K562 (cell line): Measurements from ENCODE around the gene FAM219B. TPM values are rescaled to one million over a fixed set of nuclear protein-coding genes. Genes with fewer than 3 reads are reported as not detected.

ENCODE experiments used
- HNRNPL ChIP-seq: fragments of 200-400 bp; formaldehyde crosslinking; IDR thresholded peaks from 2 replicates; pipeline ENCODE4 v1.6.1; 2017; ENCODE audit warnings: low read depth, mild to moderate bottlenecking, low read length
- MXI1 ChIP-seq: IDR thresholded peaks from 2 replicates; pipeline ENCODE4 v1.6.1; 2011; ENCODE audit warnings: low read depth, mild to moderate bottlenecking, improper control_type of control experiment, low read length
- POLR2B ChIP-seq: fragments of 450-650 bp; IDR thresholded peaks from 2 replicates; pipeline ENCODE4 v1.6.1; 2018; ENCODE audit warnings: low read depth; ENCODE audit not compliant: partially characterized antibody
- POU5F1 ChIP-seq: fragments of 150-350 bp; IDR thresholded peaks from 2 replicates; pipeline ENCODE4 v1.6.1; 2014; ENCODE audit warnings: borderline replicate concordance, low read length, low read depth, mild to moderate bottlenecking; ENCODE audit not compliant: partially characterized antibody
- PYGO2 ChIP-seq: fragments of 450-650 bp; IDR thresholded peaks from 2 replicates; pipeline ENCODE4 v1.6.1; 2016; ENCODE audit warnings: mild to moderate bottlenecking, missing genetic modification characterization, moderate library complexity, missing compliant biosample characterization
- XRCC4 ChIP-seq: IDR thresholded peaks from one replicate; pipeline ENCODE4 v1.6.1; 2011; ENCODE audit not compliant: insufficient read depth, insufficient read length; ENCODE audit errors: extremely low read depth
- ZKSCAN8 ChIP-seq: fragments of 200-800 bp; sonication (Bioruptor generic); IDR thresholded peaks from 2 replicates; pipeline ENCODE4 v1.6.1; 2016; ENCODE audit warnings: missing genetic modification characterization, missing compliant biosample characterization
- ZNF263 ChIP-seq: sonication (generic); formaldehyde crosslinking; IDR thresholded peaks from 2 replicates; pipeline ENCODE4 v1.8.0; 2022; ENCODE audit warnings: mild to moderate bottlenecking, missing genetic modification reagents, borderline replicate concordance
- ZNF282 ChIP-seq: sonication (generic); formaldehyde crosslinking; IDR thresholded peaks from 2 replicates; pipeline ENCODE4 v1.8.1; 2023; ENCODE audit warnings: missing genetic modification reagents
- ZNF507 ChIP-seq: conservative IDR thresholded peaks from 2 replicates; pipeline ENCODE4 v1.6.1; 2017; ENCODE audit warnings: missing genetic modification characterization, missing compliant biosample characterization
- ZSCAN32 ChIP-seq: fragments of 450-650 bp; formaldehyde crosslinking; IDR thresholded peaks from 2 replicates; pipeline ENCODE4 v1.4.0; 2020; ENCODE audit warnings: mild to moderate bottlenecking, moderate library complexity
- polyA plus RNA-seq, 8 experiments: library from polyadenylated mRNA; depleted of rRNA in 4 of 8; stranded (reverse) in 5 of 8; unstranded in 3 of 8; fragments of >200 nt; fragmentation: Nextera tagmentation in 2 of 8; fragmentation: Illumina TruSeq in 1 of 8; extraction: Ambion mirVana in 2 of 8; extraction: Trizol in 1 of 8; gene quantifications; 2 replicates each; pipeline versions ENCODE4 v1.2.1 to v1.2.3, GENCODE V29; 2011 to 2014; ENCODE audit warnings: inconsistent platforms in 1 of 8, missing spikeins in 1 of 8
- total RNA-seq, 7 experiments: library from RNA; depleted of rRNA in 6 of 7; stranded (reverse); fragments of >200 nt in 6 of 7; fragmentation: Illumina TruSeq in 2 of 7; extraction: Trizol in 2 of 7; gene quantifications; 2 replicates each; pipeline versions ENCODE4 v1.2.1 to v1.2.3, GENCODE V29; 2011 to 2021; ENCODE audit warnings: low replicate concordance in 1 of 7
- TF ChIP-seq, protein P1 (sequence below): fragments of 250-450 bp; sonication (Bioruptor Pico); IDR thresholded peaks from 2 replicates; pipeline ENCODE4 v1.8.0; 2022; ENCODE audit warnings: moderate library complexity, mild to moderate bottlenecking, inconsistent platforms
- TF ChIP-seq, protein P2 (sequence below), 2 experiments: fragments of 450-650 bp; IDR thresholded peaks; 2 replicates each; pipeline ENCODE4 v1.6.1; 2016; ENCODE audit warnings: mild to moderate bottlenecking in 2 of 2, borderline replicate concordance in 1 of 2, low read depth in 1 of 2, moderate library complexity in 1 of 2
- TF ChIP-seq, protein P3 (sequence below): fragments of 450-650 bp; IDR thresholded peaks from 2 replicates; pipeline ENCODE4 v1.7.0; 2016; ENCODE audit warnings: borderline replicate concordance
- TF ChIP-seq, protein P4 (sequence below): sonication (generic); formaldehyde crosslinking; IDR thresholded peaks from 2 replicates; pipeline ENCODE4 v1.8.1; 2022; ENCODE audit warnings: missing genetic modification reagents

FAM219B gene
- total and polyA plus RNA-seq, 9 of the 15 experiments (the other 6 are each of a cell fraction or from before 2014, with no cell fraction given), result 6.8 to 50.4 (median 29.4) TPM

DNA sequence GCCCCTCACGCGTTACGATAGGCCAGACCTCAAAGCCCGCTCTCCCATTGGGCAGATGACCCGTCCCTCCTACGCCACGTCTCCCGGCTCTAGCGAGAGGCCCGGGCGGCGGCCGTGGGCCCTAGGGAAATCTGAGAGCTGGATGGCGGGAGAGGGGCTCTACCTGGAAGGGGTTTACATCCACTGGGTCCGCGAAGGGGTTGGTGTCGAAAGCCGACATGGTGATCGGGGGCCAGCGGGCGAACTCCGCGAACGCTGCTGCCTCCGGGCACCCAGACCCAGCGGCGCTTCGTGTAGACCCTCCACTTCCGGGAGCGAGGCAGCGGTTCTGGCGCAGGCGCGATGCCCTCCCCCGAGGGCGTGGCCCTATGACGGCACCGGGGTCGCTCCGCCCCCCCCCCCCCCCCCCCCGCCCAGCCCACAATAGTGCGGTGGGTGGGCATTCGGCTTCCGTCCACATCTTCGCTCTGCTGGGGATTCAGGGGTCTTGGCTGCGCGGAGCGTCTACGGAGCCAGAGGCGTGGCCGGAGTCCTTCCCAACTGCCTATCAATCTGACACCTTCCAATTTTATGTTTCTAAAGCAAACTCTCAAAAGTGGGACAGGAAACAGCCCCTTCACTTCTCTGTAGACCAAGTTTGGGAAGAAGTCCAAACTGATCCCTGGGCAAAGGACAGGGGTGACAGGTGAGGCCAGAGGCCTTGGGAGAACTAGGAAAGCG is 33.5 kb downstream of the FAM219B start, which contains the start of gene SCAMP2 (continued):
- TF ChIP-seq, protein P1, sequence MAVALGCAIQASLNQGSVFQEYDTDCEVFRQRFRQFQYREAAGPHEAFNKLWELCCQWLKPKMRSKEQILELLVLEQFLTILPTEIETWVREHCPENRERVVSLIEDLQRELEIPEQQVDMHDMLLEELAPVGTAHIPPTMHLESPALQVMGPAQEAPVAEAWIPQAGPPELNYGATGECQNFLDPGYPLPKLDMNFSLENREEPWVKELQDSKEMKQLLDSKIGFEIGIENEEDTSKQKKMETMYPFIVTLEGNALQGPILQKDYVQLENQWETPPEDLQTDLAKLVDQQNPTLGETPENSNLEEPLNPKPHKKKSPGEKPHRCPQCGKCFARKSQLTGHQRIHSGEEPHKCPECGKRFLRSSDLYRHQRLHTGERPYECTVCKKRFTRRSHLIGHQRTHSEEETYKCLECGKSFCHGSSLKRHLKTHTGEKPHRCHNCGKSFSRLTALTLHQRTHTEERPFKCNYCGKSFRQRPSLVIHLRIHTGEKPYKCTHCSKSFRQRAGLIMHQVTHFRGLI, result no peak
- TF ChIP-seq ZNF507 (tag), result no peak
- no peak for TF ChIP-seq MXI1
- TF ChIP-seq ZSCAN32 (CRISPR knock-in tag), result no peak
- TF ChIP-seq ZNF263 (CRISPR knock-in tag), result no peak
- no peak for TF ChIP-seq PYGO2
- TF ChIP-seq, protein P2, sequence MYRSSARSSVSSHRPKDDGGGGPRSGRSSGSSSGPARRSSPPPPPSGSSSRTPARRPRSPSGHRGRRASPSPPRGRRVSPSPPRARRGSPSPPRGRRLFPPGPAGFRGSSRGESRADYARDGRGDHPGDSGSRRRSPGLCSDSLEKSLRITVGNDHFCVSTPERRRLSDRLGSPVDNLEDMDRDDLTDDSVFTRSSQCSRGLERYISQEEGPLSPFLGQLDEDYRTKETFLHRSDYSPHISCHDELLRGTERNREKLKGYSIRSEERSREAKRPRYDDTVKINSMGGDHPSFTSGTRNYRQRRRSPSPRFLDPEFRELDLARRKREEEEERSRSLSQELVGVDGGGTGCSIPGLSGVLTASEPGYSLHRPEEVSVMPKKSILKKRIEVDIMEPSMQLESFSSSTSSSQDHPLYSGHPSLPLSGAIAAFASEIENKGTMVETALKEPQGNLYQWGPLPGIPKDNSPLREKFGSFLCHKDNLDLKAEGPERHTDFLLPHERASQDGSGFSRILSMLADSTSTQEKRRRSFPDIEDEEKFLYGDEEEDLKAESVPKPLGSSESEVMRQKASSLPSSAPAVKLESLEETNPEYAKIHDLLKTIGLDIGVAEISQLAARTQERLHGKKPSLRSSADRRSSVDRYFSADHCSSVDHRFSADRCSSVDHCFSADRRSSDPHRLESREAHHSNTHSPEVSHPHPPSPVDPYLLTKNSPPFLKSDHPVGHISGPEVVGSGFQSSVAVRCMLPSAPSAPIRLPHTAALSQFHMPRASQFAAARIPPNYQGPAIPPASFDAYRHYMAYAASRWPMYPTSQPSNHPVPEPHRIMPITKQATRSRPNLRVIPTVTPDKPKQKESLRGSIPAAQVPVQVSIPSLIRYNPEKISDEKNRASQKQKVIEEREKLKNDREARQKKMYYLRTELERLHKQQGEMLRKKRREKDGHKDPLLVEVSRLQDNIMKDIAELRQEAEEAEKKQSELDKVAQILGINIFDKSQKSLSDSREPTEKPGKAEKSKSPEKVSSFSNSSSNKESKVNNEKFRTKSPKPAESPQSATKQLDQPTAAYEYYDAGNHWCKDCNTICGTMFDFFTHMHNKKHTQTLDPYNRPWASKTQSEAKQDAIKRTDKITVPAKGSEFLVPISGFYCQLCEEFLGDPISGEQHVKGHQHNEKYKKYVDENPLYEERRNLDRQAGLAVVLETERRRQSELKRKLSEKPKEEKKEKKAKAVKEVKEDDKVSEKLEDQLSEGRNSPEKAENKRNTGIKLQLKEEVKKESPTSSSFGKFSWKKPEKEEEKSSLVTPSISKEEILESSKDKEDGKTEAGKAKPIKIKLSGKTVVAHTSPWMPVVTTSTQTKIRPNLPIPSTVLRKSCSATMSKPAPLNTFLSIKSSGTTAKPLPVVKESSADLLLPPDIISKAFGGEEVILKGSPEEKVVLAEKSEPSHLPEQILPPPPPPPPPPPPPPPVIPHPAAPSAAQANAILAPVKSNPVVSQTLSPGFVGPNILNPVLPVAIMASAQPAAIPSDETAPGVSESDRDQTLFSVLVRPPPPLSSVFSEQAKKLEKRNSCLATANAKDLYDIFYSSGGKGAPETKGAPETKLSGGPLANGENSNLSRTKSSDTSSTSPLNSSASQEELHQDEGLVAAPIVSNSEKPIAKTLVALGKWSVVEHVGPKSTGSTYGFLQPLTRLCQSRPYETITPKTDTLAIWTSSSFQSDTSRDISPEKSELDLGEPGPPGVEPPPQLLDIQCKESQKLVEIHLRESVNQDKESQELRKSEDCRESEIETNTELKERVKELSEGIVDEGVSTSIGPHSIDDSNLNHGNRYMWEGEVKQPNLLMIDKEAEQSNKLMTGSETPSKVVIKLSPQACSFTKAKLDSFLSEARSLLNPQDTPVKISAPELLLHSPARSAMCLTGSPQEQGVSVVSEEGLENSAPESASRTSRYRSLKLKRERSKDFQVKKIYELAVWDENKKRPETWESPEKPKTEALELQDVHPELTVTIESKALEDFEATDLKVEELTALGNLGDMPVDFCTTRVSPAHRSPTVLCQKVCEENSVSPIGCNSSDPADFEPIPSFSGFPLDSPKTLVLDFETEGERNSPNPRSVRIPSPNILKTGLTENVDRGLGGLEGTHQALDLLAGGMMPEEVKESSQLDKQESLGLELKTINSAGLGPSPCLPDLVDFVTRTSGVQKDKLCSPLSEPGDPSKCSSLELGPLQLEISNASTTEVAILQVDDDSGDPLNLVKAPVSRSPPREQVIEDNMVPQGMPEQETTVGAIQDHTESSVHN (IDR thresholded peaks at IDR 0.05; ENCODE audit: borderline replicate concordance in 1 of 2, low read depth in 1 of 2), result no peak
- TF ChIP-seq POU5F1, result no peak
- no peak for TF ChIP-seq ZNF282
- TF ChIP-seq, protein P3, sequence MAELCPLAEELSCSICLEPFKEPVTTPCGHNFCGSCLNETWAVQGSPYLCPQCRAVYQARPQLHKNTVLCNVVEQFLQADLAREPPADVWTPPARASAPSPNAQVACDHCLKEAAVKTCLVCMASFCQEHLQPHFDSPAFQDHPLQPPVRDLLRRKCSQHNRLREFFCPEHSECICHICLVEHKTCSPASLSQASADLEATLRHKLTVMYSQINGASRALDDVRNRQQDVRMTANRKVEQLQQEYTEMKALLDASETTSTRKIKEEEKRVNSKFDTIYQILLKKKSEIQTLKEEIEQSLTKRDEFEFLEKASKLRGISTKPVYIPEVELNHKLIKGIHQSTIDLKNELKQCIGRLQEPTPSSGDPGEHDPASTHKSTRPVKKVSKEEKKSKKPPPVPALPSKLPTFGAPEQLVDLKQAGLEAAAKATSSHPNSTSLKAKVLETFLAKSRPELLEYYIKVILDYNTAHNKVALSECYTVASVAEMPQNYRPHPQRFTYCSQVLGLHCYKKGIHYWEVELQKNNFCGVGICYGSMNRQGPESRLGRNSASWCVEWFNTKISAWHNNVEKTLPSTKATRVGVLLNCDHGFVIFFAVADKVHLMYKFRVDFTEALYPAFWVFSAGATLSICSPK, result no peak
- peak; percentile 92 for TF ChIP-seq POLR2B
- TF ChIP-seq XRCC4, result no peak
- TF ChIP-seq, protein P4, sequence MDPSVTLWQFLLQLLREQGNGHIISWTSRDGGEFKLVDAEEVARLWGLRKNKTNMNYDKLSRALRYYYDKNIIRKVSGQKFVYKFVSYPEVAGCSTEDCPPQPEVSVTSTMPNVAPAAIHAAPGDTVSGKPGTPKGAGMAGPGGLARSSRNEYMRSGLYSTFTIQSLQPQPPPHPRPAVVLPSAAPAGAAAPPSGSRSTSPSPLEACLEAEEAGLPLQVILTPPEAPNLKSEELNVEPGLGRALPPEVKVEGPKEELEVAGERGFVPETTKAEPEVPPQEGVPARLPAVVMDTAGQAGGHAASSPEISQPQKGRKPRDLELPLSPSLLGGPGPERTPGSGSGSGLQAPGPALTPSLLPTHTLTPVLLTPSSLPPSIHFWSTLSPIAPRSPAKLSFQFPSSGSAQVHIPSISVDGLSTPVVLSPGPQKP (CRISPR knock-in tag), result no peak
- no peak for TF ChIP-seq HNRNPL
- no peak for TF ChIP-seq ZKSCAN8 (CRISPR knock-in tag)
